T-cell (primary cell): Measurements from ENCODE around the gene LAMA5. TPM values are rescaled to one million over a fixed set of nuclear protein-coding genes. Genes with fewer than 3 reads are reported as not detected.

Experiments used
- ATAC-seq, 4 experiments: fragments of 200-7000 bp in 3 of 4; fragments of 150-1000 bp in 1 of 4; cut with Tn5 transposase; replicated peaks in 1 of 4; 1 replicate in 3 of 4; 2 replicates in 1 of 4; pipeline ENCODE4 v1.10.0; 2021; ENCODE audit warnings: moderate library complexity in 3 of 4, mild to moderate bottlenecking in 2 of 4, moderate number of reproducible peaks in 1 of 4
- CTCF ChIA-PET, 2 donors: fragments of 300-600 bp; sonication (Branson Sonifier 250); formaldehyde crosslinking; loops; one replicate each; lab custom pipeline; 2022; ENCODE audit warnings: antibody characterized with exemption in 2 of 2; lab: Charles Lee
- POLR2A ChIA-PET, 2 donors: fragments of 300-600 bp; sonication (Branson Sonifier 250); formaldehyde crosslinking; loops; one replicate each; lab custom pipeline; 2022; ENCODE audit warnings: antibody characterized with exemption in 2 of 2; lab: Charles Lee
- DNase-seq, 35 experiments: peaks; one replicate each; pipeline versions ENCODE4 v3.0.0 to v3.0.0-alpha.2; 2013 to 2023
- H3K27ac ChIP-seq: one replicate; pipeline ENCODE4 v1.5.1; 2013; ENCODE audit warnings: low read length
- H3K27me3 ChIP-seq, 2 experiments: replicated peaks in 1 of 2; 1 replicate in 1 of 2; 2 replicates in 1 of 2; pipeline versions ENCODE4 v1.6.1 to v1.7.0; 2013; ENCODE audit warnings: low read length in 1 of 2, mixed read lengths in 1 of 2; ENCODE audit not compliant: control insufficient read depth in 2 of 2, insufficient read depth in 2 of 2; ENCODE audit errors: extremely low read depth in 1 of 2
- H3K36me3 ChIP-seq, 2 donors: 1 replicate in 1 of 2; 2 replicates in 1 of 2; pipeline versions ENCODE4 v1.6.1 to v1.7.0; 2013; ENCODE audit warnings: low read length in 1 of 2; ENCODE audit not compliant: control insufficient read depth in 2 of 2, insufficient read depth in 1 of 2; ENCODE audit errors: extremely low read depth in 1 of 2
- H3K4me1 ChIP-seq, 2 experiments: 1 replicate in 1 of 2; 2 replicates in 1 of 2; pipeline versions ENCODE4 v1.6.1 to v1.7.0; 2013; ENCODE audit warnings: low read length in 2 of 2, mixed read lengths in 1 of 2; ENCODE audit not compliant: insufficient read depth in 2 of 2, control insufficient read depth in 1 of 2; ENCODE audit errors: extremely low read depth in 1 of 2
- H3K4me3 ChIP-seq, 2 donors: 1 replicate in 1 of 2; 2 replicates in 1 of 2; pipeline versions ENCODE4 v1.5.1 to v1.7.0; 2013; ENCODE audit warnings: mild to moderate bottlenecking in 2 of 2, low read length in 1 of 2, moderate library complexity in 1 of 2; ENCODE audit not compliant: control insufficient read depth in 1 of 2; ENCODE audit errors: extremely low read depth in 1 of 2
- H3K9me3 ChIP-seq: 2 replicates; pipeline ENCODE4 v1.7.0; 2013
- H3K27ac Mint-ChIP-seq, 2 donors: one replicate each; pipeline ENCODE4 v1.8.0; 2020 to 2021; ENCODE audit warnings: mild to moderate bottlenecking in 2 of 2, mixed read lengths in 2 of 2
- H3K27me3 Mint-ChIP-seq, 2 donors: one replicate each; pipeline ENCODE4 v1.8.0; 2021 to 2022; ENCODE audit warnings: mixed read lengths in 2 of 2
- H3K36me3 Mint-ChIP-seq: one replicate; pipeline ENCODE4 v1.8.0; 2021; ENCODE audit warnings: mixed read lengths
- H3K4me1 Mint-ChIP-seq, 3 donors: one replicate each; pipeline ENCODE4 v1.8.0; 2020 to 2022; ENCODE audit warnings: mixed read lengths in 3 of 3, mild to moderate bottlenecking in 1 of 3
- H3K4me3 Mint-ChIP-seq, 3 donors: one replicate each; pipeline ENCODE4 v1.8.0; 2020 to 2022; ENCODE audit warnings: mild to moderate bottlenecking in 3 of 3, mixed read lengths in 3 of 3, moderate library complexity in 3 of 3
- H3K9me3 Mint-ChIP-seq, 3 donors: one replicate each; pipeline ENCODE4 v1.8.0; 2020 to 2022; ENCODE audit warnings: mixed read lengths in 3 of 3
- WGBS: methylation state at CpG from one replicate; pipeline ENCODE4 v1.1.5; 2013; ENCODE audit warnings: missing lambda C conversion rate; ENCODE audit not compliant: insufficient coverage; 5-methylcytosine and 5-hydroxymethylcytosine counted together
- total RNA-seq, 35 experiments: library from RNA in 6 of 35; stranded (reverse) in 6 of 35; fragments of 120-200 nt in 1 of 35; gene quantifications; one replicate each; pipeline versions ENCODE4 v1.2.1 to v1.2.4 and lab custom pipeline; 2013 to 2026

Gene LAMA5
- total RNA-seq, 5 donors from 2014 or later (not counting 1 experiment from before 2014, with no cell fraction given), result 0.48 to 4.3 (median 3.0) TPM

DNA sequence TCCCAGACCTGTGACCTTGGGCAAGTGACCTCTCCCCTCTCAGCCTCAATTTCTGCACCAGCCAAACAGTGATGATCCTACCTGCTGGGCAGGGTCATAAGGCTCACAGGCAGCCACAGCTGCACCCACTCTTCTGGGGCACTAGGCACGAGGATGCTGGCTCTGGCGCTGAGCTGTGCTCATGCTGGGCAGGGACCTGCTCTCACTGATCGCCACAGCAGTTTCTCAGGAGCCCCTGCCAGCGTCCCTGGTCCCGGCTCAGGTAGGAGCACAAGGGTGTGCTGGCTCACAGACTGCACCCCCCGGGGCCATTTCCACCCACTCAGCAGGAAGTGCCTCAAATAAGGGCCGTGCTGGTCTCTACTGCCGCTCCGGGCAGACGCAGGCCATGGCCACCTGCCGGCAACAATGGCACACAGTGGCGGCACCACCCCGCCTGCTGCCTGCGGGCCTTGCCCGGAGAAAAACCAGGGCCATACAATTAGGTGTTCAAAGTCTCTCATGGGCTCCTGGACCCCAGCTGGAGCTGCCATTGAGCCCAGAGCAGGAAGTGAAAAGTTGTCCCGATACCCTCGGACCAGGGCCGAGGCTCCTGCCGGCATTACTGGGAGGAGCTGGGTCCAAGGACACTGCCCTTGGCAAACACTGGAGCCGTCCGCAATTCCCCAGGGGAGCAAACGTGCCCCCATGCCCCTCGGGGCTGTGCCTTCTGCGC lies 44.5 kb upstream of the LAMA5 start:
- POLR2A ChIA-PET, result no interaction called here
- H3K27ac Mint-ChIP-seq, result no peak overlapping the region
- Histone ChIP-seq H3K9me3 (no peaks in the 10 kb centered on the region), H3K27ac (no peak overlapping the region), H3K36me3 (no peaks in the 10 kb centered on the region), H3K27me3 (peaks cover 0 to 8% of the 10 kb centered on the region in 2 experiments), H3K4me3 (no peak overlapping the region), H3K4me1 (peaks cover 2 to 27% of the 10 kb centered on the region in 2 experiments)
- H3K4me1 Mint-ChIP-seq, result peaks cover 8 to 19% (median 14%) of the 10 kb centered on the region in 3 donors
- 77% methylated on average over 24 of the region's 24 CpGs for WGBS
- ATAC-seq (no peak), DNase-seq (no peak)
- H3K4me3 Mint-ChIP-seq, result no peak overlapping the region
- CTCF ChIA-PET, result no interaction called here
- no peaks in the 10 kb centered on the region for H3K9me3 Mint-ChIP-seq
- H3K27me3 Mint-ChIP-seq, result no peaks in the 10 kb centered on the region
- no peaks in the 10 kb centered on the region for H3K36me3 Mint-ChIP-seq

DNA sequence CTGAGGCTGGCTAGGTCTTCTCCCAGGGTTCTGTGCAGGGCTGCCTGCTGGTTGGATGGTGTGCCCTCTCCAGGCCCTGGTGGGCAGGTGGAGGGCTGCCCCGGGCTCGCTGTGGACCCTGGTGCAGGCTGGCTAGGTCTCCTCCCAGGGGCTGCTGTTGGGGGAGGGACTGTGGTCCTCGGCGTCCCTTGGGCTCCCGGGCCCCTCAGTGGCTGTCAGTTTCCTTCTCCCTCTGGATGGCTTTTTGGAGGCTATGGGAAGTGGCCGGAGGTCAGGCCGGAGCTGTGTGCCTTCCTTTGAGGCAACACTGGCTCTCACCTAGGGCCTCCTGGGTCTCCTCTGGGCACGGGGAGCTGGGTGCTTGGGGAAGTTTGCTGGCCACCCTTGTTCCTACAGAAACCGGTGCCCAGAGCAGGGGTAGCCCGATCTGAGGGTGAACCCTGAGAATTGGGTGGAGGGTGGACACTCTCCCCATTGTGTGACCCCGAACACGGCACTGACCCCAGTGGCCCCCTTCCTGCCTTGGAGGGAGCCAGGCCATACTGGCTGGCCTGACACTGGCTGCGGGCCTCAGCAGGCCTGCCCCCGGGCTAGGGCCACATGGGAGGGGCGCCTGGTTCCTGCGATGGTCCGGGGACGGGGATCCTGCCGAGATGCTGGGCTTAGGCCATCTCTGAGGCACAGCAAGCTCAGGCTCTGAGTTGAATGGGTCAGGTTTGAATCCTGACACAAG lies 43.8 kb upstream of the LAMA5 start:
- POLR2A ChIA-PET, result no interaction called here
- H3K4me3 Mint-ChIP-seq, result no peak overlapping the region
- CTCF ChIA-PET, result no interaction called here
- ATAC-seq, result no peak
- 89% methylated on average over 18 of the region's 19 CpGs for WGBS
- H3K4me1 Mint-ChIP-seq, result peaks cover 12 to 22% (median 19%) of the 10 kb centered on the region in 3 donors
- DNase-seq, result no peak
- no peaks in the 10 kb centered on the region for H3K36me3 Mint-ChIP-seq
- H3K27ac Mint-ChIP-seq, result no peak overlapping the region
- H3K4me1 ChIP-seq, result peaks cover 5 to 34% of the 10 kb centered on the region in 2 experiments
- no peak overlapping the region for H3K4me3 ChIP-seq
- H3K27ac ChIP-seq, result no peak overlapping the region
- H3K36me3 ChIP-seq, result no peaks in the 10 kb centered on the region
- no peaks in the 10 kb centered on the region for H3K27me3 Mint-ChIP-seq
- H3K27me3 ChIP-seq, result peaks cover 0 to 5% of the 10 kb centered on the region in 2 experiments
- no peaks in the 10 kb centered on the region for H3K9me3 Mint-ChIP-seq
- no peaks in the 10 kb centered on the region for H3K9me3 ChIP-seq

DNA sequence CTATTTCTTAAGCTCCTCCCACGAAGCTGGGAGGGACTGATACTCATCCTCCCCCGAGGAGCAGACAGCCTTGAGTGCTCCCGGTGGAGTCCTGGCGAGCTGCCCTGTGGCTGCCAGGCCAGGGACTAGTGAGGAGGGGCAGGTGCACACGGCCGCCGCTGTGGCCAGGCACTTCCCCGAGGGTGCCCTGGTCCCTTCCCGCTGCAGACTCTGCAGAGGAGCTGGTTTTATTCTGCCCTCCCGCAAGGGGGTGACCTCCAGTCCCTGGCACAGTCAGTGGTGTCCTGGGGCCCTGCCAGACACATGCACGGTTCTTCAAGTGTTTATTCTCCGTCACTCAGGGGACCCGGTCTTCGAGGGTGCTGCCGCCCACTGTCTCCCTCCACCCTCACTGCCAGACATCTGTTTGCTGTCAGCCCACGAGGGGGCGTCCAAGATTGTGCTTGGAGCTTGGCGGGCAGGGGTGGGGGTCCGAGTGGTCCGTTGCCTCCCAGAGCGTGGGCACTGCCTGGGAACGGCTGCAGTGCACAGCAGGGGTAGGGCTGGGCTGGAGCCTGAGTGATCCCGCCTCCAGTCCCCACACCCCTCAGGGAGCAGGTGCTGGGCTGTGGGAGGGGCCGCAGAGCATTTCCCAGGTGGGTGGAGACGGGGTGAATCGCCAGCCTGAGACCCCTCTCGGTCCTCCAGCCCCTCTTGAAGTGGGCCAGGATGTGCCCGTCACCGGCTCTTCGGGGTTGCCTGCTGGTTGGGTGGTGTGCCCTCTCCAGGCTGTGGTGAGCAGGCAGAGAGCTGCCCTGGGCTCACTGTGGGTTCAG lies 43.0 kb upstream of the LAMA5 start:
- ATAC-seq (no peak), DNase-seq (peak in 20 of 35 experiments; percentile 11 to 49 (median 26))
- POLR2A ChIA-PET, result no interaction called here
- CTCF ChIA-PET, result no interaction called here
- H3K27ac Mint-ChIP-seq, result no peak overlapping the region
- Histone ChIP-seq H3K27ac (no peak overlapping the region), H3K4me3 (no peak overlapping the region), H3K27me3 (peaks cover 0 to 5% of the 10 kb centered on the region in 2 experiments), H3K4me1 (peaks cover 5 to 42% of the 10 kb centered on the region in 2 experiments), H3K36me3 (no peaks in the 10 kb centered on the region), H3K9me3 (no peaks in the 10 kb centered on the region)
- H3K4me1 Mint-ChIP-seq, result peaks cover 20 to 30% (median 27%) of the 10 kb centered on the region in 3 donors
- peak overlapping the region in 1 of 3 donors; percentile 48 for H3K4me3 Mint-ChIP-seq
- no peaks in the 10 kb centered on the region for H3K27me3 Mint-ChIP-seq
- H3K9me3 Mint-ChIP-seq, result no peaks in the 10 kb centered on the region
- 7% methylated on average over 25 of the region's 30 CpGs for WGBS
- H3K36me3 Mint-ChIP-seq, result no peaks in the 10 kb centered on the region

DNA sequence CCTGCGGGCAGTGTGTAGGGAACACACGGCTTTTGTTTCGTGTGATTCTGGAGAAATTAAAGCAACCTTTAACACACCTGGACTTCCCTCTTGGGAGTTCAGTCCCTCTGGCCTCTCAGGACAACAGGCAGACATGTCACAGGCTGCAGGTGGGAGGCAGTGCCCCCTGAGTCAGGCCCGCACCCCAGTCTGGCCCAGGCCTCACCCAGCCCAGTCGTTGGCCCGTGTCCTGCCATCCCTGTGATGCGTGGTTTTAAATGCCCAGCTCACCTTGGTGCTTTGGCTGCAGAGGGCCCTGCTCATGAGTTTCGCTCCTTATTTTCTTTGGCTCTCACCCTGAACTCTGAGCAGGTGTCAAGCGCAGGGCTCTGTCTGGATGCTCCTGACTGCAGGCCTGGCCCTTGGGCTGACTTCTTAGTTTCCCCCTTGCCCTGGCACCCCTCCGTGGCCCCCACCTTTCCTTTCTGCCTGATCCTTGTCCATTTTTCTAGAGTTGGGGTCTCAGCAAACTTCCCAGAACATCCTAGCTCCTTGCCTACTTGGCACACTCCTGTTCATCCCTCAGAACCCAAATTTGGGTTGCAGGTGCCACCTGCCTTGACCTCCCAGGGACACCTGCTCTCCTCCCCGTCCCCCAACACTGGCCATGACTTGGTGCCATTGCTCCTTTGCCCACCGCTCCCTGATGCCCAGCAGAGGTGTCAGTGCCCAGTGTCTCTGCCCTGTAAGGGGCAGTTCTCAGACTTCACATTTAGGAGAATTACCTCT lies 42.2 kb upstream of the LAMA5 start:
- DNase-seq, result no peak
- Mint-ChIP-seq H3K4me1 (peaks cover 20 to 35% (median 31%) of the 10 kb centered on the region in 3 donors), H3K4me3 (peak overlapping the region; percentile 17 to 48 (median 34)), H3K9me3 (no peaks in the 10 kb centered on the region), H3K27me3 (no peaks in the 10 kb centered on the region), H3K27ac (peak overlapping the region in 1 of 2 donors; percentile 52), H3K36me3 (no peaks in the 10 kb centered on the region)
- H3K9me3 ChIP-seq, result no peaks in the 10 kb centered on the region
- CTCF ChIA-PET, result interaction anchor here in 1 of 2 donors (0.6 kb wide), 1 partner anchor 1129 kb away, joined by 3 read pairs; no protein-coding TSS in a partner anchor
- peaks cover 5 to 43% of the 10 kb centered on the region in 2 experiments for H3K4me1 ChIP-seq
- H3K27ac ChIP-seq, result no peak overlapping the region
- no peak for ATAC-seq
- H3K27me3 ChIP-seq, result peaks cover 0 to 5% of the 10 kb centered on the region in 2 experiments
- 92% methylated on average over 11 of the region's 12 CpGs for WGBS
- no peaks in the 10 kb centered on the region for H3K36me3 ChIP-seq
- no peak overlapping the region for H3K4me3 ChIP-seq
- POLR2A ChIA-PET, result interaction anchor here in 1 of 2 donors (0.6 kb wide), 1 partner anchor 26 kb away, joined by 3 read pairs; no protein-coding TSS in a partner anchor

DNA sequence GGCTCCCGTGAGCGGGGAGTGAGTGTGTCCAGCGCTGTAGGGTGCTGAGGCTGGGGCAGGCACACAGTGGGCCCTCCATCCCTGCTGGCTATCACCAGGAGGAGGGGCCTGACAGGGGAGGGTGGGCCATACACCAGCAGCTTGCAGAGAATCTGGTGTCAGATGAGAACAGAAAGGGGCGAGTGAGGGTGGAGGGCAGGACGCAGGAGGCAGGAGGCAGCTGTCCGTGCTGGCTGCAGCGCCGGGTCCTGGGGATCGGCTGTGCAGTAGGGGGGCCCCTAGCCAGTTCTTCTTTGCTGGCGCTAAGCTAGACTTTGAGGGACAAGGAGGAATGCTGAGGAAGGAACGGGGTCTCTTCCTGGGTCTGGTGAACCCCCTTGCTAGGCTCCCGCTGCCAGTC lies 41.5 kb upstream of the LAMA5 start:
- POLR2A ChIA-PET, result no interaction called here
- CTCF ChIA-PET, result no interaction called here
- H3K36me3 Mint-ChIP-seq, result no peaks in the 10 kb centered on the region
- Histone ChIP-seq H3K36me3 (no peaks in the 10 kb centered on the region), H3K4me3 (no peak overlapping the region), H3K9me3 (no peaks in the 10 kb centered on the region), H3K27ac (no peak overlapping the region), H3K27me3 (peaks cover 0 to 5% of the 10 kb centered on the region in 2 experiments), H3K4me1 (peaks cover 5 to 46% of the 10 kb centered on the region in 2 experiments)
- 100% methylated on average over 10 of the region's 12 CpGs for WGBS
- H3K9me3 Mint-ChIP-seq, result no peaks in the 10 kb centered on the region
- H3K27me3 Mint-ChIP-seq, result no peaks in the 10 kb centered on the region
- ATAC-seq (no peak), DNase-seq (no peak)
- peak overlapping the region in 1 of 3 donors; percentile 73 for H3K4me3 Mint-ChIP-seq
- H3K27ac Mint-ChIP-seq, result no peak overlapping the region
- peaks cover 20 to 40% (median 35%) of the 10 kb centered on the region in 3 donors for H3K4me1 Mint-ChIP-seq
